GM23338 (cell line): Measurements from ENCODE around the gene CDC42BPG. TPM values are rescaled to one million over a fixed set of nuclear protein-coding genes. Genes with fewer than 3 reads are reported as not detected.

Experiments used
- ATAC-seq: fragments of 200-7000 bp; cut with Tn5 transposase; 3 replicates; pipeline ENCODE4 v1.9.1; 2020
- DNase-seq: peaks from one replicate; pipeline ENCODE4 v3.0.0-alpha.2; 2015; ENCODE audit warnings: low spot score
- H2AFZ ChIP-seq: fragments of 200-600 bp; sonication (generic); 2 replicates; pipeline ENCODE4 v1.8.0; 2016; ENCODE audit warnings: antibody characterized with exemption, mild to moderate bottlenecking, moderate library complexity
- H3F3A ChIP-seq: fragments of 200-600 bp; sonication (generic); replicated peaks from 2 replicates; pipeline ENCODE4 v1.8.0; 2017; ENCODE audit warnings: antibody characterized with exemption, mixed run types, low read depth
- H3K27ac ChIP-seq: fragments of 200-600 bp; sonication (generic); 2 replicates; pipeline ENCODE4 v1.6.1; 2016; ENCODE audit warnings: low read depth
- H3K27me3 ChIP-seq: fragments of 200-600 bp; sonication (generic); 2 replicates; pipeline ENCODE4 v1.8.0; 2016; ENCODE audit warnings: mild to moderate bottlenecking, mixed run types, moderate library complexity; ENCODE audit not compliant: insufficient read depth
- H3K36me3 ChIP-seq: fragments of 200-600 bp; sonication (generic); 2 replicates; pipeline ENCODE4 v1.8.0; 2016; ENCODE audit warnings: mild to moderate bottlenecking; ENCODE audit not compliant: insufficient read depth
- H3K4me1 ChIP-seq: fragments of 200-600 bp; sonication (generic); 2 replicates; pipeline ENCODE4 v1.8.0; 2016; ENCODE audit warnings: mild to moderate bottlenecking, moderate library complexity; ENCODE audit not compliant: insufficient read depth
- H3K4me2 ChIP-seq: fragments of 200-600 bp; sonication (generic); 2 replicates; pipeline ENCODE4 v1.7.1; 2017; ENCODE audit warnings: mixed run types
- H3K4me3 ChIP-seq: fragments of 200-600 bp; sonication (generic); 2 replicates; pipeline ENCODE4 v1.6.1; 2016; ENCODE audit warnings: mixed run types
- H3K79me2 ChIP-seq: fragments of 200-600 bp; sonication (generic); replicated peaks from 2 replicates; pipeline ENCODE4 v1.8.0; 2017; ENCODE audit warnings: mild to moderate bottlenecking; ENCODE audit not compliant: insufficient read depth
- H3K9me2 ChIP-seq: fragments of 200-600 bp; sonication (generic); 2 replicates; pipeline ENCODE4 v1.8.0; 2017; ENCODE audit not compliant: insufficient read depth
- H4K20me1 ChIP-seq: fragments of 200-600 bp; sonication (generic); replicated peaks from 2 replicates; pipeline ENCODE4 v1.8.0; 2017; ENCODE audit warnings: mild to moderate bottlenecking; ENCODE audit not compliant: insufficient read depth
- H3K27ac Mint-ChIP-seq: 2 replicates; pipeline ENCODE4 v1.8.0; 2020; ENCODE audit warnings: inconsistent platforms, mild to moderate bottlenecking, moderate library complexity, mixed read lengths
- H3K27me3 Mint-ChIP-seq: 3 replicates; pipeline ENCODE4 v1.8.0; 2022; ENCODE audit warnings: low read depth, mild to moderate bottlenecking, moderate library complexity, mixed read lengths, inconsistent platforms; ENCODE audit not compliant: insufficient read depth, poor library complexity
- H3K36me3 Mint-ChIP-seq: 3 replicates; pipeline ENCODE4 v1.8.0; 2021; ENCODE audit warnings: low read depth, mild to moderate bottlenecking, inconsistent platforms, moderate library complexity, mixed read lengths
- H3K4me1 Mint-ChIP-seq: 3 replicates; pipeline ENCODE4 v1.8.0; 2020; ENCODE audit warnings: mild to moderate bottlenecking, inconsistent platforms, mixed read lengths
- H3K4me3 Mint-ChIP-seq: 3 replicates; pipeline ENCODE4 v1.8.0; 2021; ENCODE audit warnings: moderate library complexity, mild to moderate bottlenecking, inconsistent platforms, mixed read lengths
- H3K9me3 Mint-ChIP-seq: 3 replicates; pipeline ENCODE4 v1.8.0; 2020; ENCODE audit warnings: moderate library complexity, mild to moderate bottlenecking, inconsistent platforms, mixed read lengths
- CTCF ChIP-seq, 2 experiments: fragments of 200-600 bp in 1 of 2; sonication (generic) in 1 of 2; conservative IDR thresholded peaks; 2 replicates each; pipeline versions ENCODE4 v1.5.1 to v1.6.1; 2016 to 2017; ENCODE audit warnings: antibody characterized with exemption in 2 of 2, low read depth in 2 of 2, mild to moderate bottlenecking in 2 of 2, moderate library complexity in 1 of 2
- ETS1 ChIP-seq: IDR thresholded peaks from 2 replicates; pipeline ENCODE4 v1.6.1; 2016; ENCODE audit warnings: antibody characterized with exemption
- EZH2 ChIP-seq: fragments of 200-600 bp; sonication (generic); IDR thresholded peaks from one replicate; pipeline ENCODE4 v1.8.0; 2017; ENCODE audit warnings: antibody characterized with exemption, mild to moderate bottlenecking, low read depth; ENCODE audit not compliant: unreplicated experiment
- NANOG ChIP-seq: IDR thresholded peaks from 2 replicates; pipeline ENCODE4 v1.6.1; 2016; ENCODE audit warnings: antibody characterized with exemption, borderline replicate concordance
- POLR2AphosphoS5 ChIP-seq: IDR thresholded peaks from 2 replicates; pipeline ENCODE4 v1.6.1; 2016; ENCODE audit warnings: antibody characterized with exemption, low read depth
- ZNF114 ChIP-seq: fragments of 250-450 bp; sonication (Bioruptor Pico); IDR thresholded peaks from 2 replicates; pipeline ENCODE4 v1.5.0; 2020; ENCODE audit warnings: mild to moderate bottlenecking, moderate library complexity
- ZNF331 ChIP-seq: fragments of 250-450 bp; sonication (Bioruptor Pico); IDR thresholded peaks from 2 replicates; pipeline ENCODE4 v1.5.0; 2020; ENCODE audit warnings: low read depth, mild to moderate bottlenecking, moderate library complexity
- ZNF462 ChIP-seq: fragments of 250-450 bp; sonication (Bioruptor Pico); IDR thresholded peaks from 2 replicates; pipeline ENCODE4 v1.5.0; 2020; ENCODE audit warnings: mild to moderate bottlenecking, moderate library complexity
- polyA plus RNA-seq: library from polyadenylated mRNA; unstranded; fragments of >200 nt; fragmentation: Nextera tagmentation; extraction: Ambion mirVana; gene quantifications from 2 replicates; pipeline ENCODE4 v1.2.1, GENCODE V29; 2016
- total RNA-seq: library from RNA; depleted of rRNA; stranded (reverse); fragments of >200 nt; shearing (Covaris generic); gene quantifications from 2 replicates; pipeline ENCODE4 v1.2.3, GENCODE V29; 2014
- TF ChIP-seq, protein P1 (sequence below): IDR thresholded peaks from one replicate; pipeline ENCODE4 v1.6.1; 2018; ENCODE audit warnings: antibody characterized with exemption; ENCODE audit not compliant: unreplicated experiment

CDC42BPG gene
- total and polyA plus RNA-seq, 2 experiments from 2014 or later, result 2.3 to 11.6 TPM

DNA sequence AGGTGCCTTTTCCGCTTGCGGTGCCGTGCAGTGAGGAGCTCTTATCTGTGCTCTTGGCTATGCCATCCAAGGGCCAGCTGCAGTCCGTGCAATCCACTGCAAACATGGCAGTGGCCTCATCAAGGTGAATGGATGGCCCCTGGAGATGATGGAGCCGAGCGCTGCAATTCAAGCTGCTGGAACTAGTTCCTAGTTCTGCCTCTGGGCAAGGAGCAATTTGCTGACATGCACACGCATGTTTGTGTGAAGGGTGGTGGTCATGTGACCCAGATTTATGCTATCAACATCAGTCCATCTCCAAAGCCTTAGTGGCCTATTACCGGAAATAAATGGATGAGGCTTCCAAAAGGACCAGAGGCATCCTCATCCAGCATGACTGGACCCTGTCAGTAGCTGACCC is 37.0 kb upstream of the CDC42BPG start:
- DNase-seq (no peak), ATAC-seq (no peak)
- H3K9me2 ChIP-seq, result no peaks in the 10 kb centered on the region
- TF ChIP-seq ZNF331 (CRISPR knock-in tag), result no peak
- no peak for TF ChIP-seq EZH2
- TF ChIP-seq CTCF (conservative IDR thresholded peaks at IDR 0.05; ENCODE audit: low read depth in 2 of 2), result no peak
- TF ChIP-seq POLR2AphosphoS5, result no peak
- TF ChIP-seq ZNF114 (CRISPR knock-in tag), result no peak
- no peak for TF ChIP-seq ETS1
- no peak for TF ChIP-seq ZNF462 (CRISPR knock-in tag)
- no peak for TF ChIP-seq NANOG
- TF ChIP-seq, protein P1, sequence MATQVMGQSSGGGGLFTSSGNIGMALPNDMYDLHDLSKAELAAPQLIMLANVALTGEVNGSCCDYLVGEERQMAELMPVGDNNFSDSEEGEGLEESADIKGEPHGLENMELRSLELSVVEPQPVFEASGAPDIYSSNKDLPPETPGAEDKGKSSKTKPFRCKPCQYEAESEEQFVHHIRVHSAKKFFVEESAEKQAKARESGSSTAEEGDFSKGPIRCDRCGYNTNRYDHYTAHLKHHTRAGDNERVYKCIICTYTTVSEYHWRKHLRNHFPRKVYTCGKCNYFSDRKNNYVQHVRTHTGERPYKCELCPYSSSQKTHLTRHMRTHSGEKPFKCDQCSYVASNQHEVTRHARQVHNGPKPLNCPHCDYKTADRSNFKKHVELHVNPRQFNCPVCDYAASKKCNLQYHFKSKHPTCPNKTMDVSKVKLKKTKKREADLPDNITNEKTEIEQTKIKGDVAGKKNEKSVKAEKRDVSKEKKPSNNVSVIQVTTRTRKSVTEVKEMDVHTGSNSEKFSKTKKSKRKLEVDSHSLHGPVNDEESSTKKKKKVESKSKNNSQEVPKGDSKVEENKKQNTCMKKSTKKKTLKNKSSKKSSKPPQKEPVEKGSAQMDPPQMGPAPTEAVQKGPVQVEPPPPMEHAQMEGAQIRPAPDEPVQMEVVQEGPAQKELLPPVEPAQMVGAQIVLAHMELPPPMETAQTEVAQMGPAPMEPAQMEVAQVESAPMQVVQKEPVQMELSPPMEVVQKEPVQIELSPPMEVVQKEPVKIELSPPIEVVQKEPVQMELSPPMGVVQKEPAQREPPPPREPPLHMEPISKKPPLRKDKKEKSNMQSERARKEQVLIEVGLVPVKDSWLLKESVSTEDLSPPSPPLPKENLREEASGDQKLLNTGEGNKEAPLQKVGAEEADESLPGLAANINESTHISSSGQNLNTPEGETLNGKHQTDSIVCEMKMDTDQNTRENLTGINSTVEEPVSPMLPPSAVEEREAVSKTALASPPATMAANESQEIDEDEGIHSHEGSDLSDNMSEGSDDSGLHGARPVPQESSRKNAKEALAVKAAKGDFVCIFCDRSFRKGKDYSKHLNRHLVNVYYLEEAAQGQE, result no peak
- H3K4me2 ChIP-seq, result no peak overlapping the region
- H3K4me3 ChIP-seq, result no peak overlapping the region
- no peaks in the 10 kb centered on the region for H3K9me3 Mint-ChIP-seq
- H3K79me2 ChIP-seq, result peaks cover 10% of the 10 kb centered on the region
- no peak overlapping the region for H3K4me3 Mint-ChIP-seq
- H3K27ac ChIP-seq, result no peak overlapping the region
- H3K27me3 ChIP-seq, result peaks cover 5% of the 10 kb centered on the region; the same call in 1 of the 2 replicates
- H2AFZ ChIP-seq, result no peak overlapping the region
- peaks cover 23% of the 10 kb centered on the region for H3K4me1 Mint-ChIP-seq
- no peaks in the 10 kb centered on the region for H3K36me3 ChIP-seq
- H3K27me3 Mint-ChIP-seq, result peaks cover 8% of the 10 kb centered on the region
- H4K20me1 ChIP-seq, result no peaks in the 10 kb centered on the region
- H3K36me3 Mint-ChIP-seq, result no peaks in the 10 kb centered on the region
- 0 out of 2 replicates have a peak, but pooled peaks cover 3% of the 10 kb centered on the region for H3F3A ChIP-seq
- no peak overlapping the region for H3K27ac Mint-ChIP-seq
- H3K4me1 ChIP-seq, result peaks cover 15% of the 10 kb centered on the region; the same call in 1 of the 2 replicates
